Fibroblast of the aortic adventitia (primary cell): ENCODE measurements around the gene FAN1. TPM values are rescaled to one million over a fixed set of nuclear protein-coding genes. Genes with fewer than 3 reads are reported as not detected.

Source experiments
- DNase-seq: peaks from one replicate; pipeline ENCODE4 v3.0.0-alpha.2; 2010; ENCODE audit warnings: low read depth
- H3K4me3 ChIP-seq: 2 replicates; pipeline ENCODE4 v1.5.1; 2011; ENCODE audit warnings: low read depth, mild to moderate bottlenecking, control low read depth, low read length, moderate library complexity
- CTCF ChIP-seq: IDR thresholded peaks from 2 replicates; pipeline ENCODE4 v1.5.1; 2011; ENCODE audit warnings: mild to moderate bottlenecking, low read length, control low read depth, inconsistent platforms; ENCODE audit not compliant: insufficient read depth
- total RNA-seq: library from RNA; depleted of rRNA; stranded (reverse); fragments of >200 nt; gene quantifications from 2 replicates; pipeline ENCODE4 v1.2.3, GENCODE V29; 2012; ENCODE audit warnings: low replicate concordance

Gene FAN1
- total RNA-seq, 1 donor = 17.8 TPM

- DNase-seq = no peak
- no peak for TF ChIP-seq CTCF
- no peak overlapping the region for H3K4me3 ChIP-seq
These were observed 80.8 kb downstream of the FAN1 start for GRCh38 chr15:30984542-30984941.

- peak; percentile 50 for DNase-seq
- no peak for TF ChIP-seq CTCF
- no peak overlapping the region for H3K4me3 ChIP-seq
These were observed 81.4 kb downstream of the FAN1 start for GRCh38 chr15:30985081-30985531.

- DNase-seq = no peak
- peak overlapping the region; percentile 89 for H3K4me3 ChIP-seq
- peak; percentile 6 for TF ChIP-seq CTCF
These were observed 86.3 kb downstream of the FAN1 start for GRCh38 chr15:30990036-30990435.

GRCh38 chr15:30990446-30991254 is 86.9 kb downstream of the FAN1 start:
- DNase-seq = peak; percentile 13
- TF ChIP-seq CTCF = no peak

GRCh38 chr15:30991255-30992235 is 87.8 kb downstream of the FAN1 start, which contains the start of gene MTMR10:
Gene MTMR10 (minus strand): TSS chr15:30991628. CDS start chr15:30991506, 122 bp downstream.
- TF ChIP-seq CTCF = no peak
- peak; percentile 70 for DNase-seq
- H3K4me3 ChIP-seq = peak within 1 kb of the TSS; percentile 89

More at GRCh38 chr15:30990446-30991254, 86.9 kb downstream of the FAN1 start:
- peak overlapping the region; percentile 89 for H3K4me3 ChIP-seq

- H3K4me3 ChIP-seq = peak overlapping the region; percentile 89
- DNase-seq = no peak
- no peak for TF ChIP-seq CTCF
These were observed 88.6 kb downstream of the FAN1 start for GRCh38 chr15:30992249-30992864.
